ENCODE measurements around the gene SLC5A5. TPM values are rescaled to one million over a fixed set of nuclear protein-coding genes. Genes with fewer than 3 reads are reported as not detected.

The SLC5A5 gene
- total and polyA plus RNA-seq, 2 of the 8 experiments (the other 6 are each of a cell fraction or from before 2014, with no cell fraction given) = 1.5 to 1.8 TPM

- no peak for TF ChIP-seq ATF3 (IDR thresholded peaks at IDR 0.05; ENCODE audit: insufficient read depth, low read depth, low read length)
Measured at GRCh38 chr19:17942582-17943273, 71.0 kb downstream of the SLC5A5 start (continued).
